ENCODE results near the gene SLC25A45. TPM values are rescaled to one million over a fixed set of nuclear protein-coding genes. Genes with fewer than 3 reads are reported as not detected.

SLC25A45 gene
- total RNA-seq, 2 experiments from 2014 or later, result 40.0 to 40.8 TPM

GRCh38 chr11:65341856-65342255 lies 40.6 kb downstream of the SLC25A45 start:
- no peaks in the 10 kb centered on the region for H3K9me3 ChIP-seq (ENCODE audit: control insufficient read depth in 1 of 2, insufficient read depth in 1 of 2, low read length in 2 of 2)
- peaks cover 73% of the 10 kb centered on the region for H3K36me3 ChIP-seq (ENCODE audit: insufficient read depth, low read length)
- TF ChIP-seq CTCF (IDR thresholded peaks at IDR 0.05), result no peak
- intact Hi-C loops (cut with DNase I, micrococcal nuclease), result no loop called here
- H3K4me3 Mint-ChIP-seq, result no peak overlapping the region
- no peaks in the 10 kb centered on the region for H3K27me3 ChIP-seq (ENCODE audit: control insufficient read depth in 1 of 2, insufficient read depth in 2 of 2, low read length in 2 of 2)
- no peak for ATAC-seq (ENCODE audit: poor library complexity)
- no peaks in the 10 kb centered on the region for H3K9me3 Mint-ChIP-seq
- CTCF ChIA-PET, result interaction anchor here (0.9 kb wide), 1 partner anchor 14 kb away, joined by 3 read pairs; no protein-coding TSS in a partner anchor
- H3K4me1 ChIP-seq (ENCODE audit: insufficient read depth, low read length), result peaks cover 8% of the 10 kb centered on the region
- DNase-seq, result no peak
- H3K4me1 Mint-ChIP-seq (ENCODE audit: low read depth), result peaks cover 24% of the 10 kb centered on the region
- no peak overlapping the region for H3K4me3 ChIP-seq (ENCODE audit: low read length)
- no peak overlapping the region for H3K27ac ChIP-seq (ENCODE audit: low read depth in 1 of 2, low read length in 2 of 2)
- H3K27ac Mint-ChIP-seq, result no peak overlapping the region
- peaks cover 85% of the 10 kb centered on the region for H3K36me3 Mint-ChIP-seq (ENCODE audit: low read depth)
- no peaks in the 10 kb centered on the region for H3K27me3 Mint-ChIP-seq
- POLR2A ChIA-PET, result no interaction called here

- Histone ChIP-seq H3K9me3 (ENCODE audit: control insufficient read depth in 1 of 2, insufficient read depth in 1 of 2, low read length in 2 of 2) (no peaks in the 10 kb centered on the region), H3K27ac (ENCODE audit: low read depth in 1 of 2, low read length in 2 of 2) (no peak overlapping the region), H3K4me1 (ENCODE audit: insufficient read depth, low read length) (peaks cover 16% of the 10 kb centered on the region), H3K4me3 (ENCODE audit: low read length) (no peak overlapping the region), H3K27me3 (ENCODE audit: control insufficient read depth in 1 of 2, insufficient read depth in 2 of 2, low read length in 2 of 2) (no peaks in the 10 kb centered on the region), H3K36me3 (ENCODE audit: insufficient read depth, low read length) (peaks cover 62% of the 10 kb centered on the region)
- Mint-ChIP-seq H3K27me3 (no peaks in the 10 kb centered on the region), H3K4me1 (ENCODE audit: low read depth) (peaks cover 31% of the 10 kb centered on the region), H3K36me3 (ENCODE audit: low read depth) (peaks cover 75% of the 10 kb centered on the region), H3K9me3 (no peaks in the 10 kb centered on the region), H3K4me3 (no peak overlapping the region), H3K27ac (peak overlapping the region; percentile 6)
- ATAC-seq (ENCODE audit: poor library complexity), result no peak
- no peak for TF ChIP-seq CTCF (IDR thresholded peaks at IDR 0.05)
- no peak for DNase-seq
- CTCF ChIA-PET, result interaction anchor here (0.8 to 1.3 kb wide), 2 partner anchors 9 to 10 kb away, joined by 3 to 4 read pairs; no protein-coding TSS in a partner anchor
- POLR2A ChIA-PET, result no interaction called here
- intact Hi-C loops (cut with DNase I, micrococcal nuclease), result no loop called here
Observed at GRCh38 chr11:65340226-65340625, 42.2 kb downstream of the SLC25A45 start.

GRCh38 chr11:65338676-65339075 lies 43.8 kb downstream of the SLC25A45 start:
- H3K4me1 ChIP-seq (ENCODE audit: insufficient read depth, low read length), result peaks cover 24% of the 10 kb centered on the region
- no peak for DNase-seq
- peaks cover 47% of the 10 kb centered on the region for H3K36me3 ChIP-seq (ENCODE audit: insufficient read depth, low read length)
- no peaks in the 10 kb centered on the region for H3K9me3 ChIP-seq (ENCODE audit: control insufficient read depth in 1 of 2, insufficient read depth in 1 of 2, low read length in 2 of 2)
- Mint-ChIP-seq H3K27me3 (no peaks in the 10 kb centered on the region), H3K27ac (peak overlapping the region; percentile 10), H3K36me3 (ENCODE audit: low read depth) (peaks cover 71% of the 10 kb centered on the region), H3K9me3 (no peaks in the 10 kb centered on the region), H3K4me1 (ENCODE audit: low read depth) (peaks cover 43% of the 10 kb centered on the region), H3K4me3 (peak overlapping the region; percentile 3)
- no peak overlapping the region for H3K4me3 ChIP-seq (ENCODE audit: low read length)
- no peak for ATAC-seq (ENCODE audit: poor library complexity)
- intact Hi-C loops (cut with DNase I, micrococcal nuclease), result no loop called here
- ChIA-PET POLR2A (interaction anchor here (0.9 kb wide), 1 partner anchor 23 kb away, joined by 3 read pairs; no protein-coding TSS in a partner anchor), CTCF (interaction anchor here (1.3 kb wide), 1 partner anchor 8 kb away, joined by 4 read pairs; no protein-coding TSS in a partner anchor)
- no peak for TF ChIP-seq CTCF (IDR thresholded peaks at IDR 0.05)
- H3K27me3 ChIP-seq (ENCODE audit: control insufficient read depth in 1 of 2, insufficient read depth in 2 of 2, low read length in 2 of 2), result no peaks in the 10 kb centered on the region
- H3K27ac ChIP-seq (ENCODE audit: low read depth in 1 of 2, low read length in 2 of 2), result no peak overlapping the region

All from CD4-positive, alpha-beta T cell (primary cell).